D721Med (cell line): Measurements from ENCODE around the gene ANGPTL2.

Experiments
- DNase-seq: peaks from one replicate; pipeline ENCODE4 v3.0.0; 2011; ENCODE audit warnings: low spot score; ENCODE audit not compliant: insufficient read length
- FAIRE-seq: peaks from 2 replicates; lab custom pipeline; 2011; peaks lifted over from hg19 to GRCh38; lab: Jason Lieb, UNC
- CTCF ChIP-seq: IDR thresholded peaks from 2 replicates; pipeline ENCODE4 v1.5.1; 2012; ENCODE audit warnings: mild to moderate bottlenecking, control low read depth; ENCODE audit not compliant: insufficient read depth; ENCODE audit errors: missing control alignments

ANGPTL2 gene

GRCh38 chr9:127116088-127116726 is 6.2 kb downstream of the ANGPTL2 start:
- TF ChIP-seq CTCF = no peak
- FAIRE-seq (no peak), DNase-seq (no peak)

GRCh38 chr9:127114606-127115005 is 7.8 kb downstream of the ANGPTL2 start:
- TF ChIP-seq CTCF = no peak
- DNase-seq (no peak), FAIRE-seq (no peak)

- FAIRE-seq (no peak), DNase-seq (no peak)
- TF ChIP-seq CTCF = no peak
Observed at GRCh38 chr9:127113191-127113972, 9.1 kb downstream of the ANGPTL2 start.

- no peak for FAIRE-seq
- no peak for DNase-seq
Observed at GRCh38 chr9:127112735-127113161, 9.7 kb downstream of the ANGPTL2 start.

GRCh38 chr9:127112056-127112455 is 10.4 kb downstream of the ANGPTL2 start:
- FAIRE-seq = no peak
- no peak for TF ChIP-seq CTCF
- no peak for DNase-seq

More at GRCh38 chr9:127112735-127113161, 9.7 kb downstream of the ANGPTL2 start:
- TF ChIP-seq CTCF = no peak

GRCh38 chr9:127109212-127109711 is 13.2 kb downstream of the ANGPTL2 start:
- TF ChIP-seq CTCF = no peak
- FAIRE-seq (no peak), DNase-seq (no peak)
